SU-DHL-6 (cell line): Measurements from ENCODE around the gene SH3RF3.

Experiments used
- H2AFZ ChIP-seq: fragments of 200-600 bp; sonication (generic); 2 replicates; pipeline ENCODE4 v1.6.1; 2014; ENCODE audit warnings: low read depth, mild to moderate bottlenecking, moderate library complexity, mixed read lengths, antibody characterized with exemption, low read length; ENCODE audit not compliant: severe bottlenecking
- H3F3A ChIP-seq: fragments of 200-600 bp; shearing (Covaris generic); 2 replicates; pipeline ENCODE4 v1.6.0; 2016; ENCODE audit warnings: antibody characterized with exemption, mild to moderate bottlenecking; ENCODE audit not compliant: insufficient read depth
- H3K27ac ChIP-seq: fragments of 200-600 bp; sonication (generic); 2 replicates; pipeline ENCODE4 v1.5.1; 2016; ENCODE audit warnings: low read depth, mild to moderate bottlenecking, low read length, moderate library complexity, mixed read lengths
- H3K27me3 ChIP-seq: fragments of 200-600 bp; sonication (generic), shearing (Covaris generic); 2 replicates; pipeline ENCODE4 v1.6.0; 2014; ENCODE audit warnings: mild to moderate bottlenecking, low read length
- H3K36me3 ChIP-seq: fragments of 200-600 bp; sonication (generic); 2 replicates; pipeline ENCODE4 v1.6.1; 2014; ENCODE audit warnings: mild to moderate bottlenecking, low read length, mixed read lengths
- H3K4me2 ChIP-seq: fragments of 300-600, 200-600 bp; shearing (Covaris generic), sonication (generic); 2 replicates; pipeline ENCODE4 v1.6.0; 2014; ENCODE audit warnings: low read length, low read depth, mild to moderate bottlenecking; ENCODE audit not compliant: poor library complexity, severe bottlenecking
- H3K4me3 ChIP-seq: fragments of 200-600 bp; sonication (generic); 2 replicates; pipeline ENCODE4 v1.5.1; 2014; ENCODE audit warnings: antibody characterized with exemption, low read length, mild to moderate bottlenecking, mixed read lengths; ENCODE audit not compliant: insufficient read depth, poor library complexity, severe bottlenecking
- H3K79me2 ChIP-seq: fragments of 200-600 bp; sonication (generic); 2 replicates; pipeline ENCODE4 v1.6.1; 2014; ENCODE audit warnings: mild to moderate bottlenecking, low read length, moderate library complexity; ENCODE audit not compliant: insufficient read depth
- H3K9ac ChIP-seq: fragments of 200-600 bp; sonication (generic); 2 replicates; pipeline ENCODE4 v1.7.0; 2014; ENCODE audit warnings: mild to moderate bottlenecking, low read length
- H3K9me2 ChIP-seq: fragments of 200-600 bp; sonication (generic); replicated peaks from 2 replicates; pipeline ENCODE4 v1.6.1; 2014; ENCODE audit warnings: low read length; ENCODE audit not compliant: insufficient read depth
- H3K9me3 ChIP-seq: fragments of 200-600 bp; sonication (generic); 2 replicates; pipeline ENCODE4 v1.6.1; 2014; ENCODE audit warnings: low read length, mixed read lengths; ENCODE audit not compliant: insufficient read depth
- H4K20me1 ChIP-seq: fragments of 200-600 bp; sonication (generic); 2 replicates; pipeline ENCODE4 v1.6.1; 2014; ENCODE audit warnings: low read depth, mild to moderate bottlenecking, antibody characterized with exemption, low read length, moderate library complexity, mixed read lengths
- CTCF ChIP-seq: fragments of 200-600 bp; sonication (generic); IDR thresholded peaks from one replicate; pipeline ENCODE4 v1.5.1; 2017; ENCODE audit warnings: antibody characterized with exemption, mild to moderate bottlenecking, low read length, moderate library complexity; ENCODE audit not compliant: insufficient read depth, poor library complexity, severe bottlenecking
- EZH2phosphoT487 ChIP-seq: fragments of 200-600 bp; sonication (generic), shearing (Covaris generic); conservative IDR thresholded peaks from 2 replicates; pipeline ENCODE4 v1.6.1; 2018; ENCODE audit warnings: mild to moderate bottlenecking, antibody characterized with exemption, low read length, moderate library complexity, mixed read lengths

The SH3RF3 gene

GRCh38 chr2:109269706-109270504 lies 140.9 kb downstream of the SH3RF3 start:
- Histone ChIP-seq H4K20me1 (no peaks in the 10 kb centered on the region), H3K4me2 (no peak overlapping the region)
- TF ChIP-seq EZH2phosphoT487 (no peak), CTCF (no peak)

GRCh38 chr2:109270505-109271312 lies 141.7 kb downstream of the SH3RF3 start:
- Histone ChIP-seq H3K9me3 (no peaks in the 10 kb centered on the region), H3K4me3 (no peak overlapping the region), H3K36me3 (no peaks in the 10 kb centered on the region), H3F3A (no peaks in the 10 kb centered on the region), H3K27ac (no peak overlapping the region), H3K27me3 (no peaks in the 10 kb centered on the region), H4K20me1 (no peaks in the 10 kb centered on the region), H3K9me2 (no peaks in the 10 kb centered on the region), H3K9ac (no peak overlapping the region), H2AFZ (no peak overlapping the region), H3K79me2 (no peaks in the 10 kb centered on the region), H3K4me2 (no peak overlapping the region)
- no peak for TF ChIP-seq CTCF

More at GRCh38 chr2:109269706-109270504, 140.9 kb downstream of the SH3RF3 start:
- Histone ChIP-seq H3K9me2 (no peaks in the 10 kb centered on the region), H3K36me3 (no peaks in the 10 kb centered on the region), H3K27ac (no peak overlapping the region), H3K9ac (no peak overlapping the region), H3K79me2 (no peaks in the 10 kb centered on the region), H3K27me3 (no peaks in the 10 kb centered on the region), H3F3A (no peaks in the 10 kb centered on the region), H3K4me3 (no peak overlapping the region), H3K9me3 (no peaks in the 10 kb centered on the region), H2AFZ (no peak overlapping the region)

GRCh38 chr2:109271920-109272319 lies 142.9 kb downstream of the SH3RF3 start:
- Histone ChIP-seq H3F3A (no peaks in the 10 kb centered on the region), H3K9me3 (no peaks in the 10 kb centered on the region), H3K27me3 (no peaks in the 10 kb centered on the region), H3K4me2 (no peak overlapping the region), H2AFZ (no peak overlapping the region), H3K36me3 (no peaks in the 10 kb centered on the region), H3K4me3 (no peak overlapping the region), H3K9ac (no peak overlapping the region), H3K79me2 (no peaks in the 10 kb centered on the region), H3K27ac (no peak overlapping the region), H3K9me2 (no peaks in the 10 kb centered on the region), H4K20me1 (no peaks in the 10 kb centered on the region)
- no peak for TF ChIP-seq EZH2phosphoT487
- TF ChIP-seq CTCF, result no peak
